ENCODE results near the gene TRHDE. TPM values are rescaled to one million over a fixed set of nuclear protein-coding genes. Genes with fewer than 3 reads are reported as not detected.

The TRHDE gene
- total RNA-seq, 1 donor: 33.7 TPM

DNA sequence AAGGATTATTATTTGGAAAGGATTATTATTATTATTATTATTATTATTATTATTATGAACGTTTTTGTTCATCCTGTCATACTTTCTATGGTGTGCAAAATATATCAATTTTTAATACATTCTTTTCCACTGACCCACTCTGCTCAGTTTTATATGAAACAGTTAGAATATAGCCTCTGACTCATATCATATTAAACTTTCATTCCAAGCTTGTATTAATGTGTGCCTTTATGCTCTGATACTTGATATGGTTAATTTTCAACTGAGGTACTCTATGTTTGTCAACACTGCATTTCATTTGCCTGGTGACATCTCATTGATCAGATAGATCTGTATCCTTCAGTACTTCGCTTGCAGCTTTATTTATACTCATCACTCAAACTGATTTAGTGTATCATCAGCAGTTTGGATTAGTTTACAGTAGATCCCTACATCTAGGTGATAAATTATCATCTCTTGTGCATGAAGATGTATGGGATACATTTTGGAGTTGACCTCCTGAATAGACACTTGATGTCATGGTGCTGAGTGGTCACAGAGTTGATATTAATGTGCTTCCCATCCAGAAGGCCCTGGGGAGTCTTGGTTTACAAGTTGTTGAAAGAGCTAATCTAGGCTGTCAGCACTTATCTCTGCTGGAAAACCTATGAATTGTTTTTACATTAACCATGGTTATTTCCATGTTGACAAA, 271.8 kb downstream of the TRHDE start:
- TF ChIP-seq, protein P1, sequence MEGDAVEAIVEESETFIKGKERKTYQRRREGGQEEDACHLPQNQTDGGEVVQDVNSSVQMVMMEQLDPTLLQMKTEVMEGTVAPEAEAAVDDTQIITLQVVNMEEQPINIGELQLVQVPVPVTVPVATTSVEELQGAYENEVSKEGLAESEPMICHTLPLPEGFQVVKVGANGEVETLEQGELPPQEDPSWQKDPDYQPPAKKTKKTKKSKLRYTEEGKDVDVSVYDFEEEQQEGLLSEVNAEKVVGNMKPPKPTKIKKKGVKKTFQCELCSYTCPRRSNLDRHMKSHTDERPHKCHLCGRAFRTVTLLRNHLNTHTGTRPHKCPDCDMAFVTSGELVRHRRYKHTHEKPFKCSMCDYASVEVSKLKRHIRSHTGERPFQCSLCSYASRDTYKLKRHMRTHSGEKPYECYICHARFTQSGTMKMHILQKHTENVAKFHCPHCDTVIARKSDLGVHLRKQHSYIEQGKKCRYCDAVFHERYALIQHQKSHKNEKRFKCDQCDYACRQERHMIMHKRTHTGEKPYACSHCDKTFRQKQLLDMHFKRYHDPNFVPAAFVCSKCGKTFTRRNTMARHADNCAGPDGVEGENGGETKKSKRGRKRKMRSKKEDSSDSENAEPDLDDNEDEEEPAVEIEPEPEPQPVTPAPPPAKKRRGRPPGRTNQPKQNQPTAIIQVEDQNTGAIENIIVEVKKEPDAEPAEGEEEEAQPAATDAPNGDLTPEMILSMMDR (IDR thresholded peaks at IDR 0.05; ENCODE audit: insufficient read depth, low read depth, low read length): no peak
- no peak overlapping the region for H3K4me3 ChIP-seq (ENCODE audit: low read depth, low read length)
- no peak for DNase-seq (ENCODE audit: low read depth)

DNA sequence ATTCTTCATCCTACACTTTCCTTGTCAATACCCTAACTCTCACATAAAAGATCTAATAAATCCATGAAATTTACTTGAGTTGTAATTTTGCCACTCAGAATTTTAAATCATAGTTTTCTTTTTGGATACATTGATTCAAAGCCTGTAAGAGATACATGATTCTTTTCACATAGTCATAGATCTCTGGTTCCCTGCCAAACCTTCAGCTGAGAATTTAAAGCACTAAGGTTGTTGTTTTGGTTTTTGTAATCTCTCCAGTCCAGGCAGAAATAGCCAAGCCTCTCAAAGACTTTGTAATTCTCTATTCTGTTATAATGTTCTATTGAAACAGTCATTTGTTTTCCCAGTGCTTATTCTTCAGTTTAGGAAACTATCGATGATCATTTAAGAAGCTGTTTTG, 273.9 kb downstream of the TRHDE start:
- DNase-seq (ENCODE audit: low read depth): peak; percentile 25
- no peak overlapping the region for H3K4me3 ChIP-seq (ENCODE audit: low read depth, low read length)
- TF ChIP-seq, protein P1 (IDR thresholded peaks at IDR 0.05; ENCODE audit: insufficient read depth, low read depth, low read length): no peak

DNA sequence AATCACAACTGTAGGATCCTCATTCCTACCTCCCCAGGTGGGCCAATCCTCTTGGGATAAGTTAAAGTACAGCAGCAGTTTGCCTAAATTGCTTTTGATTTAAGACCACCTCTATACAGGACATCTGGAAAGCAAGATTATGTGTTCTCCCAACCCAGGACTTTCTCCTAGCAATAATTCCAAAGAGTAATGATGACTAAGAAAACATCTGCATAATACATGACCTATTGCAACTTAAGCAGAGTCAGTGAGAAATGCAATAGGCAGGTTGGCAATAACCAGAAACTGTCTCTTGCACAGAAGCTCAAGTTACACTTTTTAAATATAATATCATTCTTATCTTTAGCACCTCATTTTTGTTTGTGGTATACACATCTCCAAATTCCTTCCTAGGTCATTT, 275.4 kb downstream of the TRHDE start:
- TF ChIP-seq, protein P1 (IDR thresholded peaks at IDR 0.05; ENCODE audit: insufficient read depth, low read depth, low read length): no peak
- no peak overlapping the region for H3K4me3 ChIP-seq (ENCODE audit: low read depth, low read length)
- DNase-seq (ENCODE audit: low read depth): peak; percentile 30

DNA sequence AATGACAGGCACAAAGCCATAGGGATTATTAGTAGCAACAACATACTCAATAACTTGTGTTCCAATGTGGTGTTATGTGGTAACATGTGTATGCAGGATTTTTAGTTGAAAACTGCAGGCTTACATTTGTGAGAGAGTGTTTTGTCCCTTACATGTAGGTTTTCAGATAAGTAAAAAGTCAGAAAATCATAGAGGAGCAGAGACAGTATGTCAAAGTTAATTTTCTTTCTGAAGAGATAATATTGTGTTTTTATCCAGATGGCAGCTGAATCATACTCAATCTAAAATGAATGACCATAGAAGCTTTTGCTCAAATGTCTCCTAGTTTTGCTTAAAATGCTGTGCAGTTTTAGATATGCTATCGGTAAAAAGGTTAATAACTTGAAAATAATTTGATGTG, 277.0 kb downstream of the TRHDE start:
- H3K4me3 ChIP-seq (ENCODE audit: low read depth, low read length): no peak overlapping the region
- no peak for DNase-seq (ENCODE audit: low read depth)
- TF ChIP-seq, protein P1 (IDR thresholded peaks at IDR 0.05; ENCODE audit: insufficient read depth, low read depth, low read length): no peak

DNA sequence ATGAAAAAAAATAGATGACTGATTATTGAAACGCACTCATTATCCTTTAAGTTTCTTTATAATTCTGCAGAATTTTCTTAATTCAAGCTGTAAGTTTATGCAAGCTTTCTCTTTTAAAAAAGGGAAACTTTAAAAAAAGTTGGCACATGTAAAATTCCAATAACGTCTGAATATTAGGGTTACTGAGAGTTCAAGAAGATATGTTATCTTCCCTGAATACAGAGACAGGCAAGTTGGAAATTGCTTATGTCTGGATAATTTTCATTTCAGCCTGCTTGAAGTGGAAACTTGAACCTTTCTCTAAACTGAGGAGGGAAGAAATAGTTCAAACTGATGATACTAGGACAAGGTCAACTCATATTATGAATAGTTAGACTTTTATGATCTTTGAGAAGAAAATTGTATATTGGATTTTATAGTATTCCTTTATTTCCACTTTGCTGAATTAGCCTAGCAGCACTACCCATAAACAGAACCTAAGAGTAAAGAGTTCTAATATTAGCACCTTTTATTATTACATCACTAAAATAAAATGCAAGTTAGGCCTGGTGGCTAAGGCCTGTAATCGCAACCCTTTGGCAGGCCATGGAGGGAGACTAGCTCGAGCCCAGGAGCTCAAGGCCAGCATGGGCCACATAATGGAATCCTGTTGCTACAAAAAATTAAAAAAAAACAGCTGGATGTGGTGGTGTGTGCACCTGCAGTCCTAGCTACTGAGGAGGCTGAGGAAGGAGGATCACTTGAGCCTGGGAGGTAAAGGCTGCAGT, 288.0 kb downstream of the TRHDE start:
- TF ChIP-seq, protein P1 (IDR thresholded peaks at IDR 0.05; ENCODE audit: insufficient read depth, low read depth, low read length): no peak
- H3K4me3 ChIP-seq (ENCODE audit: low read depth, low read length): no peak overlapping the region
- DNase-seq (ENCODE audit: low read depth): no peak

DNA sequence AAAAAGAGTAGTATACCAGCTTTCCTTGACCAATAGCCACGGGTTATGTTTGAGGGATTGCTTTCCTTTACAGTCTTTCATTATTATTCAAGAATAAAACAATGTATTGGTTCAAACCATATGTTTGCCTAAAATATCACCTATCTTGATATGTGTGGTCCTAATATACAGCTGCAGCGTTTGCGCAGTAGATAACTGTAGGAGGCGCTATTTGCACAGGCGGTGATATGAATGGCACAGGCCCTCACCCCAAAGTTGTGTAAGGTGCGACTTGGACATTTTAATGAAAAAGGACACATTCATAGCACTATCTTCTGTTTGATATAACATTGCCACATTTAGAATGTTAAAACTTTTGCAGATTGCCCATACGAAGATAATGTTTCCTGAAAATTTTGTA, 298.4 kb downstream of the TRHDE start:
- no peak overlapping the region for H3K4me3 ChIP-seq (ENCODE audit: low read depth, low read length)

More for the DNA sequence above, 298.4 kb downstream of the TRHDE start:
- no peak for DNase-seq (ENCODE audit: low read depth)
- TF ChIP-seq, protein P1 (IDR thresholded peaks at IDR 0.05; ENCODE audit: insufficient read depth, low read depth, low read length): no peak

Data from fibroblast of villous mesenchyme (primary cell).